Activated T-helper 1 cell treated with anti-CD3 and anti-CD28 coated beads, Interleukin-2, amount 50 U/mL, for 16 hours (primary cell): ENCODE results near the gene DNAJC2.
"Not testable (repeated sequence)": the region's sequence is repeated elsewhere in the genome, so short reads cannot be mapped to it uniquely, and the experiment has no call there.

Experiments
- DNase-seq, 2 donors: peaks; one replicate each; pipeline ENCODE4 v3.0.0-alpha.2; 2020; ENCODE audit warnings: low read depth in 1 of 2, low spot score in 1 of 2

The DNAJC2 gene

GRCh38 chr7:103343332-103343731 lies 1.2 kb downstream of the DNAJC2 start:
- no peak for DNase-seq

DNA sequence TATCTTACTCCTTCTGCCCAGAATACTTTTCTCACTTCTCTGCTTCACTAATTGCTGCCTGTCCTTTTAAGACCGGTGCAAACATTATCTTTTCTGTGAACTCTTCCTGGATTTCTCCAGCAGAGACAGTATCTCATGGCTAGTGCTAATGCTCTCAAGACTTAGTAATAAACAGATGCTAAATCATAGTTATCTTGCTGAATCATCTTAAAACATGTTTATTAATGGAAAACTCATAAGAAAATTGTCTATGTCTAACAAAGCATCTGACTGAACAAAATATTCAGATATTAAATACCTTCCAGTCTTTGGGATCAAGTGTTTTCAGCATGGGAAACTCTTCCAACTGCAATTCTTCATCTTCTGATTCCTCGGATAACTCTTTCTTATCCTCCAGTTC lies 3.1 kb downstream of the DNAJC2 start:
- no peak for DNase-seq

DNA sequence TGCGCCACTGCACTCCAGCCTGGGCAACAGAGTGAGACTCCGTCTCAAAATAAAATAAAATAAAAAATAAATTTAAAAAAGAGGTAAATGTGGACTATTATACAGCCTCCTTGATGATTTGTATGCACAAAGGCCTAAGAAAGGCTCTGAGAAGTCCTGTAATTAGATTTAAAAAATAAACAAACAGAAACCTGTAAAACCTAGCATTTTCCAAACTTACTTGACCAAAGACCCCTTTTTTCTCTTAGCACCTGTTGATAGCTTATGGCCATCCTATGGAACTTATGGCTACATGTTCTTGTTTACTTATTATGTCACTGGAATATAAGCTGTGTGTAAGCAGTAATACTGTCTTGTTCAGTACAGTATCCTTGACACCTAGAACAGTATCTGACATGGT lies 5.7 kb downstream of the DNAJC2 start:
- DNase-seq: no peak

- DNase-seq: no peak
Observed at GRCh38 chr7:103336761-103337160, 7.8 kb downstream of the DNAJC2 start.

GRCh38 chr7:103325744-103326143 lies 18.8 kb downstream of the DNAJC2 start:
- no peak for DNase-seq

DNA sequence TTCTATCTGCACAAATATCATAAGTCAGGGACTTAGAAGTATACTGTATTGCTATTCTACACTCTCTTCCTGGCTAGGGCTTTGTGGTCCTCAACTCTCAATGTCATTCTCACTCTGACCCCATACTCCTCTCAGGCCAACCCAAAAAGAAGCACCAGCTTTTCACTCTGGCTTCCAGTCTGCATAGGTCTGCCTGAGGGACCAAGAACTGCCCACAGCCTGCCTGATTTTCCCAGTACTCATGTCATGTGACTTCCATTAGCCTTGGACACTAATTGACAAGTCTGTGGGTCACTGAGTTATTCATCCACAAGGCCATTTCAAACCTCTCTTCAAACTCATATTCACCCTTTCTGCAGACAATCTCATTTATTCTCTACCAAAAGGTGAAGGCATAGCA lies 27.6 kb downstream of the DNAJC2 start:
- no peak for DNase-seq

- DNase-seq: no peak
Observed at GRCh38 chr7:103316380-103316941, 28.1 kb downstream of the DNAJC2 start.

- no peak for DNase-seq
Observed at GRCh38 chr7:103314852-103315251, 29.7 kb downstream of the DNAJC2 start.

DNA sequence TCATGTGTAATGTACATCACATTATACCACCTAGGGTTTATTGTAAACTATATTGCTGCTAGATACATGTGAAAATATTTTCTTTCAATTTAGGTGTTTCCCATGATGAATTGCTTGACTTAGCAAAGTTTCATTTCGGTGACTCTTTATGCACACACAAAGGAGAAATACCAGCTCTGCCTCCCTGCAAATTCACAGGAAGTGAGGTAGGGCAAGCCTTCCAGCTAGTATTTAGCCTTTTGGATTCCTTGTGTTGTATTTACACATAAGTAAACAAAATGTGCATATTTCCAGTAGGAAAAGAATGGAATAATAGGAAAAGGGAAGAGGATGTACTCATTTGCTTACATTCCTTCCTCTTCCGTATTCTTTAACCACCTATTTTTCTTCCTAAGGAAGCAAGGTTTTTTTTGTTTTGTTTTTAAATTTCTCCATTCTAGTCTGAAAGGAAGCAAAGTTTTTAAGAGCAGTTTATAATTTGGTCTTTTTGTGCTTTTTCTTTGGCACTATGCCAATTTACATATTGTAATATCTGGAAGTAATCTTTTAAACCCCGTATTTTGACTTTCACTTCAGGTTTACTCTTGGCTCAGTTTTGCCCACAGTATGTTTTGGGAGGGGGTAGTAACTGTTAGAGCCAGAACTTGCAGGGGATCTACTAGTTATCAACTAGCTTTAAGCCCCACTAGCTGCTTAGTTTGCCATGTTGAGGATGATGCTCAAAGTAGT lies 36.9 kb downstream of the DNAJC2 start:
- DNase-seq: no peak

DNA sequence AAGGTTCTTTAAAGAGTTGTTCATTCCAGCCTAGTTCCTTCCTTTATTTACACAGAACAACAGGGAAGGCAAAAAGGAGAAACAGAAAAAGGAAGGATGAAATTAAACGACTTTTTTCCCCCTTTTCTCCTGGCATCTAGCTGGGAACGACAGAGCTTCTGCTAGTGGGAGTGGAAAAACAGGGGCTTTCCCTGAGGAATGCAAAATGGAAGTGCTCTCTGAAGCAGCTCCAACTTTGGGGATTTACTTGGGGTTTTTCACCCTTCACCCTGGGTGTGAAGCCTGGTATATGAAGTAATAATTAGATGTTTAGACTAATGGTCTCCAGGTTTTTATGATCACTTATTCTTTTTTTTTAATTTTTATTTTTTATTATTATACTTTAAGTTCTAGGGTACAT lies 43.1 kb downstream of the DNAJC2 start:
- no peak for DNase-seq

- no peak for DNase-seq
Observed at GRCh38 chr7:103299660-103300059, 44.9 kb downstream of the DNAJC2 start.

GRCh38 chr7:103297837-103298179 lies 46.8 kb downstream of the DNAJC2 start:
- no peak for DNase-seq

DNA sequence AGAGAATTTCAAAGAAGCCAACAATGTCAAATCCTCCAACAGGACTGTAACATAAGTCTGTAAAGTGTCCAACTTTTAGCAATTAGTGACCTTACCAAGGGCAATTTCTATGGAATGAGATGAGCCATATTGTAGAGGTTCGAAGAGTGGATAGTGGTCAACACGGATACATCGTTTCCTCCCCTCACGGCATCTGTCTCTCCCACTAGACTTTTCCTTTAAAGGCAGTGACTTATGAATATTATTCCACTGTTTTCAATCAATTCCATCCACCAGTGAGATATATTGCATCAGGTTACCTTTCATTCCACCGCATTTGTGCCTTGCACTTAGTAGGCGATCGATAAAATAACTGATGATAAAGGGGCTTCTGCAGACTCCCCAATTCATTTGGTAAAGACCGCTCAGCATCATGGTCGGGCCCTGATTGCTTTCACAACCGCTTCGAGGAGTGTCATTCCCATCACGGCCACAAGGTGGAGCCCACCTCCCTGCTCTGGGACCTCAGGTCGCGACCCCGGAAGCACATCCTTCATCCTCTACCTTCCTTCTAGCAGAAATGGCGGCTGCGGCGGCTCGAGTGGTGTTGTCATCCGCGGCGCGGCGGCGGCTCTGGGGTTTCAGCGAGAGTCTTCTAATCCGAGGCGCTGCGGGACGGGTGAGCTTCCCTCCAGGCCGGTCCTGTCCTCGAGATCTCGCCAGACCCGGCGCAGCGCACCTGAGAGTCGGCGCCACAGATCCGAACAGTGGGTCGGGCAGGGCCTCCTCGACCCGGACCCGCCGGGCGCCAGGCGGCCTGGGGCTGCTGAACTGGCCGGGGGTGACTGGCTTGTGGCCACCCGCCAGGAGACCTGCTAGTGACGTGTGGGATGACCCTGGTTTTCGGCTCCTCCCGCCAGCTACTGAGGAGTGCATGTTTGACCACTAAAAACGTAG lies 47.4 kb downstream of the DNAJC2 start, which contains the start of gene PMPCB:
TSS of gene PMPCB (plus strand) at position 535 of the 936 bp plus-strand sequence. CDS start at position 560, 25 bp downstream.
- DNase-seq: peak; percentile 91 to 96

DNA sequence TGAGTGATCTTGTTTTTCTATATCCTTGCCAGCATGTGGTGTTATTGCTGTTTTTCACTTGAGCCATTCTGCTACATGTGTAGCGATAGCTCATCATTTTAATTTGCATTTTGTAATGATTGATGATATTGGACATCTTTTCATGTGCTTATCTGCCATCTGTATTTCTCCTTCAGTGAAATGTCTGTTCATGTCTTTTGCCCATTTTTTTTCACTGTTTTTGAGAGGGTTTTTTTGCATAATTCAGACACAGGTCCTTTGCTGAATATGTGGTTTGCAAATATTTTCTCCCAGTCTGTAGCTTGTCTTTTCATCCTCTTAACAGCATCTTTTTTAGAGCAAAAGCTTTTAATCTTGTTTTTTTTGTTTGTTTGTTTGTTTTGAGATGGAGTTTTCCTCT lies 51.0 kb downstream of the DNAJC2 start:
- DNase-seq: no peak

DNA sequence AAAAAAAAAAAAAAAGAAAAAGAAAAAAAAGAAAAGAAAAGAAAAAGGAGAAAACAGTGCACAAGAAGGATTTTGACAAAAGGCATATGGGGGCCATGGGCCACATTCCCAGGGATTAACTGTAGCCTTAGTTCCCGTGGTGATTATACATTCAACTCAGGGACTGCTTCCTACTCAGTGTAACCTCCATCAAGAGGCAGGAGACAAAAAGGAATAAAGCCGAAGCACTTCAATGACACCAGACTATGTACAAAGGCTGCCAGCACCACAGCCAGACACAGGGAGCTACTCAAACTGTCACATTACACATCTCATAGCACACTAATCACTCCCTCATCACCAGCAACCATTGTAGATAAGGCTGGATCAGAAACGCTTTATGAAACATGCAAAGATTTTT lies 52.4 kb downstream of the DNAJC2 start:
- DNase-seq: no peak

GRCh38 chr7:103282802-103283427 lies 61.7 kb downstream of the DNAJC2 start:
- not testable (repeated sequence) for DNase-seq

GRCh38 chr7:103280803-103281155 lies 63.8 kb downstream of the DNAJC2 start:
- not testable (repeated sequence) for DNase-seq

DNA sequence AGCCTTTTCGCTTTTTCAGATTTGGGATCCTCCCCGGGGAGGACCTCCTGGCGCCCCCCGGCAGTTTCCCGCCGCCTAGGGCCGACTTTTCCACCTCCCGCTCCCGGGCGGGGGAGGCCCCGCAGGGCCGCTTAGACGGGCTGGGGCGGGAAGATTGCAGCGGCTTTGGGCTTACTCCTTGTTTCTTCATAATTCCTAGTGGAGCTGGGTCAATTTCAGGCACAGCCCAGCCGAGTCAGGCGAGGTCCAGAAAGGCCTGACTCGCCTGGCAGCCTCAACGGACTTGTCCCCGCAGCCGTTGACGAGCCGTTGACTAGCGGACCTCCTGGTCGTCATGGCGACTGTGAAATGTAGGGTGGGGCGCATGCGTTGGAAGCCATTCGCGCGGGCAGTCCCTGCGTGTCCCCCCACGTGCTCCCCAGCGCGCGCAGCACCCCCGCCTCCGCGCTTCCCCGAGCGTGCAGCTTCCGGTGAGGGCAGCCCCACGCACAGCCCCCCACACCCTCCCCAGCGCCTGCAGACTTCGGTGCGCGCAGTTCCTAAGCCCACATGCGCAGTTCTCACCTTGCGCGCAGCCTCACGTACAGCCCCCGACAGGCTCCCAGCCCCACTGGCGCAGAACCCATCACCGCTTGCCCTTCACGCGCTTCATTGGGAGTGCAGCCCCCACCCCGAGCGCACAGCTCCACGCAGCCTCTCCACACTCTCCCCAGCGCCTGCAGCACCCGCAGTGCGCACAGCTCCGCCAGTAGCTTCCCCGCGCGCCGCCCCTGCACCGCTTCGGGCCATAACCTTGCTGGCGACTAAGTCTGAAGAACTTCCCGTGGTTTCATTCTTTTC lies 64.4 kb downstream of the DNAJC2 start:
- DNase-seq: peak; percentile 80 to 88

- DNase-seq: not testable (repeated sequence)
Observed at GRCh38 chr7:103279636-103279962, 65.0 kb downstream of the DNAJC2 start.

DNA sequence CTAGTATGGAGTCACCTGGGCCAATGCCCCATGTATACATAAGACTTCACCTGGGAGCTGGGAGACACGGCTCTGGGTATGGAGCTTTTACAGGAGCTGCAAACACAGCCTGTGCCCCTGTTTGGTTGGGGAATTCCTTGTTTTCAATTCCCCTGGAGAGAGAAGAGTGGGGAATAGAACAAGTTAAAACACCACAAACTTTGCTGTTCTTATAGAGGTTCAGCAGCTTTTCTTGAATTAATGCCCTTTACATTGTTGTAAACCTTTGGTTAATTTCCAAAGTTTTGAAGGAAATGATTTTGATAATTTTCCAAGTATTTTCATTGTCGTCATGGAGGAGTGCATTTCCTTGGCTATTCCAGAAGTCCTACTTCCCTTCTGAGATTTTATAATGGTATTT lies 66.4 kb downstream of the DNAJC2 start:
- DNase-seq: not testable (repeated sequence)

DNA sequence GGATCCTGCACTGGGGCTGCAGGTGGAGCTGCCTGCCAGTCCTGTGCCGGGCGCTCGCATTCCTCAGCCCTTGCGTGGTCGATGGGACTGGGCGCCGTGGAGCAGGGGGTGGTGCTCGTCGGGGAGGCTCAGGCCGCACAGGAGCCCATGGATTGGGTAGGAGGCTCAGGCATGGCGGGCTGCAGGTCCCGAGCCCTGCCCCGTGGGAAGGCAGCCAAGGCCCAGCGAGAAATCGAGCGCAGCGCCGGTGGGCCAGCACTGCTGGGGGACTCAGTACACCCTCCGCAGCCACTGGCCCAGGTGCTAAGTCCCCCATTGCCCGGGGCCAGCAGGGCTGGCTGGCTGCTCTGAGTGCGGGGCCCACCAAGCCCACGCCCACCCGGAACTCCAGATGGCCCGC lies 69.7 kb downstream of the DNAJC2 start:
- DNase-seq: not testable (repeated sequence)
